PC-3 (cell line): ENCODE data around the gene RPAP2. TPM values are rescaled to one million over a fixed set of nuclear protein-coding genes. Genes with fewer than 3 reads are reported as not detected.

Experiments
- ATAC-seq: fragments of 200-7000 bp; cut with Tn5 transposase; 2 replicates; pipeline ENCODE4 v1.9.1; 2020; ENCODE audit warnings: mild to moderate bottlenecking, moderate library complexity
- BruUV-seq: library from RNA; stranded (reverse); fragments of 400-500 nt; replicated peaks from 2 replicates; lab custom pipeline; 2021; lab: Mats Ljungman, UMichigan
- CTCF ChIA-PET: fragments of 300-600 bp; sonication (Branson Sonifier 250); formaldehyde crosslinking; loops from one replicate; lab custom pipeline; 2022; ENCODE audit warnings: antibody characterized with exemption; lab: Charles Lee
- POLR2A ChIA-PET: fragments of 300-600 bp; sonication (Branson Sonifier 250); formaldehyde crosslinking; loops from one replicate; lab custom pipeline; 2022; ENCODE audit warnings: antibody characterized with exemption; ENCODE audit not compliant: unreplicated experiment; lab: Charles Lee
- DNase-seq: peaks from one replicate; pipeline ENCODE4 v3.0.0-alpha.2; 2015
- H2AFZ ChIP-seq: fragments of 300-600 bp; sonication (generic); 2 replicates; pipeline ENCODE4 v1.6.0; 2016; ENCODE audit warnings: antibody characterized with exemption, low read length
- H3F3A ChIP-seq: fragments of 300-600 bp; sonication (generic); one replicate; pipeline ENCODE4 v1.6.0; 2017; ENCODE audit warnings: antibody characterized with exemption, low read length, control low read depth, mild to moderate bottlenecking; ENCODE audit not compliant: unreplicated experiment
- H3K27ac ChIP-seq: fragments of 300-600 bp; sonication (generic); 2 replicates; pipeline ENCODE4 v1.5.1; 2016; ENCODE audit warnings: mild to moderate bottlenecking, low read length
- H3K27me3 ChIP-seq: fragments of 300-600 bp; sonication (generic); 2 replicates; pipeline ENCODE4 v1.6.1; 2016; ENCODE audit warnings: low read length, mixed read lengths
- H3K36me3 ChIP-seq: fragments of 300-600 bp; sonication (generic); 2 replicates; pipeline ENCODE4 v1.6.1; 2016; ENCODE audit warnings: low read depth, mixed run types, low read length, mixed read lengths
- H3K4me1 ChIP-seq: fragments of 300-600 bp; sonication (generic); 2 replicates; pipeline ENCODE4 v1.5.1; 2016; ENCODE audit warnings: low read length; ENCODE audit not compliant: insufficient read depth
- H3K4me2 ChIP-seq: fragments of 300-600 bp; sonication (generic); 2 replicates; pipeline ENCODE4 v1.6.0; 2016; ENCODE audit warnings: low read length
- H3K4me3 ChIP-seq: fragments of 300-600 bp; sonication (generic); 2 replicates; pipeline ENCODE4 v1.5.1; 2016; ENCODE audit warnings: mild to moderate bottlenecking, low read length, mixed read lengths
- H3K79me2 ChIP-seq: fragments of 300-600 bp; sonication (generic); 2 replicates; pipeline ENCODE4 v1.6.1; 2017; ENCODE audit warnings: low read length, mixed read lengths
- H3K9ac ChIP-seq: fragments of 300-600 bp; sonication (generic); 2 replicates; pipeline ENCODE4 v1.6.0; 2016; ENCODE audit warnings: mild to moderate bottlenecking, low read length
- H3K9me2 ChIP-seq: fragments of 300-600 bp; sonication (generic); replicated peaks from 2 replicates; pipeline ENCODE4 v1.6.1; 2016; ENCODE audit warnings: mixed run types, low read length, mixed read lengths
- H3K9me3 ChIP-seq: fragments of 300-600 bp; sonication (generic); 2 replicates; pipeline ENCODE4 v1.6.1; 2016; ENCODE audit warnings: low read length, mixed read lengths
- H4K20me1 ChIP-seq: fragments of 300-600 bp; sonication (generic); 2 replicates; pipeline ENCODE4 v1.6.1; 2016; ENCODE audit warnings: low read length, mixed read lengths
- EZH2 ChIP-seq: fragments of 300-600 bp; sonication (generic); IDR thresholded peaks from one replicate; pipeline ENCODE4 v1.6.1; 2017; ENCODE audit warnings: antibody characterized with exemption, mild to moderate bottlenecking, low read length; ENCODE audit not compliant: unreplicated experiment
- EZH2phosphoT487 ChIP-seq: fragments of 300-600 bp; sonication (generic); IDR thresholded peaks from 2 replicates; pipeline ENCODE4 v1.6.1; 2018; ENCODE audit warnings: mild to moderate bottlenecking, antibody characterized with exemption, low read length, borderline replicate concordance
- intact Hi-C: fragments of 100-400 bp; cut with micrococcal nuclease; formaldehyde crosslinking; loops from 2 replicates; pipeline ENCODE4 v1.9.0; 2023
- total RNA-seq: library from RNA; depleted of rRNA; stranded (reverse); fragments of >200 nt; gene quantifications from 2 replicates; pipeline ENCODE4 v1.2.3, GENCODE V29; 2014
- TF ChIP-seq, protein P1 (sequence below): fragments of 300-600 bp; sonication (generic); conservative IDR thresholded peaks from 2 replicates; pipeline ENCODE4 v1.5.1; 2017; ENCODE audit warnings: antibody characterized with exemption, low read depth, mild to moderate bottlenecking, low read length

RPAP2 gene
- total RNA-seq, 1 experiment from 2014 or later, result 4.3 TPM

DNA sequence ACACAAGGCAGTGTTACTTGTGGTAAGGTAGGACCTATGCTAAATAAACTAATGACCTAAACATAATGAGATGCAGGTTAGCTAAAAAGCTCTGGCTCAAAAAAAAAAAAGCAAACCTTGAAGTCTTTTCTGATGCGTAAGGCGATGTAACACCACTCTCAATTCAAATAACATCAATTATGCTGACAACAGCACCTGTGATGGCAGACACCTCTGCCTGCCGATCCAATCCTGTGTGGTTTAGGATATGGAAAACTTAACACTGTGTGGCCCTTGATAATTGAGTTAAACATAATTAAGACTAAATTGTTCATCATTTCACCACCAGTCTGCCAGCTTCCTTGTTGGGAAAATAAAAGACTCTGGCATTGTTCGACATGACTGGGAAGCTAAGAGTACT, 9.1 kb downstream of the RPAP2 start:
- Histone ChIP-seq H3K79me2 (no peaks in the 10 kb centered on the region), H3K4me3 (no peak overlapping the region), H3K4me1 (peaks cover 6% of the 10 kb centered on the region; the same call in 1 of the 2 replicates), H3K27me3 (no peaks in the 10 kb centered on the region), H2AFZ (no peak overlapping the region), H3K9me2 (no peaks in the 10 kb centered on the region), H3K4me2 (no peak overlapping the region), H3K9ac (no peak overlapping the region), H3F3A (no peaks in the 10 kb centered on the region), H3K27ac (no peak overlapping the region), H3K36me3 (peaks cover 32% of the 10 kb centered on the region; the same call in 1 of the 2 replicates), H4K20me1 (no peaks in the 10 kb centered on the region), H3K9me3 (no peaks in the 10 kb centered on the region)
- ATAC-seq, result no peak
- DNase-seq, result no peak
- CTCF ChIA-PET, result no interaction called here
- POLR2A ChIA-PET, result no interaction called here
- TF ChIP-seq EZH2phosphoT487, result no peak
- intact Hi-C loops, result no loop called here
- no TSS peak for BruUV-seq

DNA sequence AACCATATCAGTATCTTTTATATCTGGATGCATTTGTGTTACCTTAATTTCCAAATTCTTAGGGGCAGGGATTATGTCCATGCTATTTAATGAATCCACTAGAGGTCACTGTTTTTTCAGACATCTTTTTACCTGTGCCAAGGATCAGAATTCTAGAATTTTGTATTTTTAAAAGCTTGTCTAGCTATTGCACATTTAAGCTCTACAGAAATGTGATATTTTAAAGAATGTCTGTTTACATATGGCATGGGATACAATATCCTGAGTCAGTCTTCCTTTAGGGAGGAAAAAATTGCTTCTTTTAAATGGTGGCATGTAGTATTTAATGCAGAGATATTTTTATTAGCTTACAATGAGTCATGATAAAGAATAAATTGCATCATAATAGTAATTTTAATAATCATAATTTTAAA, 11.3 kb downstream of the RPAP2 start:
- no peak overlapping the region for H3K4me3 ChIP-seq
- peaks cover 25% of the 10 kb centered on the region; the same call in 1 of the 2 replicates for H3K36me3 ChIP-seq
- ATAC-seq, result peak; percentile 97
- H3K79me2 ChIP-seq, result no peaks in the 10 kb centered on the region
- H4K20me1 ChIP-seq, result no peaks in the 10 kb centered on the region
- no peaks in the 10 kb centered on the region for H3K27me3 ChIP-seq
- H3F3A ChIP-seq, result no peaks in the 10 kb centered on the region
- BruUV-seq, result no TSS peak
- H3K27ac ChIP-seq, result no peak overlapping the region
- no peak overlapping the region for H3K4me2 ChIP-seq
- ChIA-PET CTCF (interaction anchor here (0.5 to 1.0 kb wide), 17 partner anchors 10 to 797 kb away, joined by 3 to 9 read pairs (median 3); partner anchors contain the start of genes EVI5 and RPL5), POLR2A (interaction anchor here (0.5 to 0.6 kb wide), 2 partner anchors 41 to 494 kb away, joined by 4 to 28 read pairs; no protein-coding TSS in a partner anchor)
- H3K9me2 ChIP-seq, result no peaks in the 10 kb centered on the region
- H3K4me1 ChIP-seq, result peaks cover 6% of the 10 kb centered on the region; the same call in 1 of the 2 replicates
- TF ChIP-seq EZH2 (no peak), EZH2phosphoT487 (no peak)
- TF ChIP-seq, protein P1, sequence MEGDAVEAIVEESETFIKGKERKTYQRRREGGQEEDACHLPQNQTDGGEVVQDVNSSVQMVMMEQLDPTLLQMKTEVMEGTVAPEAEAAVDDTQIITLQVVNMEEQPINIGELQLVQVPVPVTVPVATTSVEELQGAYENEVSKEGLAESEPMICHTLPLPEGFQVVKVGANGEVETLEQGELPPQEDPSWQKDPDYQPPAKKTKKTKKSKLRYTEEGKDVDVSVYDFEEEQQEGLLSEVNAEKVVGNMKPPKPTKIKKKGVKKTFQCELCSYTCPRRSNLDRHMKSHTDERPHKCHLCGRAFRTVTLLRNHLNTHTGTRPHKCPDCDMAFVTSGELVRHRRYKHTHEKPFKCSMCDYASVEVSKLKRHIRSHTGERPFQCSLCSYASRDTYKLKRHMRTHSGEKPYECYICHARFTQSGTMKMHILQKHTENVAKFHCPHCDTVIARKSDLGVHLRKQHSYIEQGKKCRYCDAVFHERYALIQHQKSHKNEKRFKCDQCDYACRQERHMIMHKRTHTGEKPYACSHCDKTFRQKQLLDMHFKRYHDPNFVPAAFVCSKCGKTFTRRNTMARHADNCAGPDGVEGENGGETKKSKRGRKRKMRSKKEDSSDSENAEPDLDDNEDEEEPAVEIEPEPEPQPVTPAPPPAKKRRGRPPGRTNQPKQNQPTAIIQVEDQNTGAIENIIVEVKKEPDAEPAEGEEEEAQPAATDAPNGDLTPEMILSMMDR, result peak; percentile 84
- intact Hi-C loops, result loop anchor here (1.0 to 5.0 kb wide), 2 partner anchors 287 to 313 kb away; no protein-coding TSS in a partner anchor
- no peaks in the 10 kb centered on the region for H3K9me3 ChIP-seq
- DNase-seq, result peak; percentile 75
- no peak overlapping the region for H3K9ac ChIP-seq
- H2AFZ ChIP-seq, result no peak overlapping the region

DNA sequence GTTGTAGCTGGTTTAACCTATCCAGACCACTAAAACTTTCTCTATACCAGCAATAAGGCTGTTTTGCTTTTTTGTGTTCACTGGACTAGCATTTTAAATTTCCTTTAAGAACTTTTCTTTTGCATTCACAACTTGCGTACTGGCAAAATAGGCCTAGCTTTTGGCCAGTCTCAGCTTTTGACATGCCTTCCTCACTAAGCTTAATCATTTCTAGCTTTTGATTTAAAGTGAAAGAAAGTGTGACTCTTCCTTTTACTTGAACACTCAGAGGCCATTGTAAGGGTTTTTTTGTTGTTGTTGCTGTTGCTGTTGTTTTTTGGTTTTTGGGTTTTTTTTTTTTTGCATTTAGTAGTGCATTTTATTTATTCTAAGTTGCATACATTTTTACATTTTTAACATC, 15.2 kb downstream of the RPAP2 start:
- Histone ChIP-seq H3F3A (no peaks in the 10 kb centered on the region), H3K79me2 (no peaks in the 10 kb centered on the region), H3K9me3 (no peaks in the 10 kb centered on the region), H3K4me3 (no peak overlapping the region), H3K36me3 (0 out of 2 replicates have a peak, but pooled peaks cover 9% of the 10 kb centered on the region), H4K20me1 (no peaks in the 10 kb centered on the region), H2AFZ (no peak overlapping the region), H3K27ac (no peak overlapping the region), H3K4me1 (peaks cover 6% of the 10 kb centered on the region; the same call in 1 of the 2 replicates), H3K9me2 (no peaks in the 10 kb centered on the region), H3K27me3 (no peaks in the 10 kb centered on the region), H3K4me2 (no peak overlapping the region), H3K9ac (no peak overlapping the region)
- ChIA-PET CTCF (no interaction called here), POLR2A (no interaction called here)
- intact Hi-C loops, result loop anchor here (5.0 kb wide), 1 partner anchor 283 kb away; no protein-coding TSS in a partner anchor
- ATAC-seq (no peak), DNase-seq (no peak)
- TF ChIP-seq EZH2phosphoT487 (no peak), EZH2 (no peak)
- TF ChIP-seq, protein P1, result no peak
- no TSS peak for BruUV-seq
